HG02798 (cell line): ENCODE results near the gene PTGER3.
"Not testable (repeated sequence)": the region's sequence is repeated elsewhere in the genome, so short reads cannot be mapped to it uniquely, and the experiment has no call there.

Experiments used
- ATAC-seq: cut with Tn5 transposase; IDR thresholded peaks from one replicate; pipeline ENCODE4 v1.9.1; 2021; ENCODE audit warnings: mild to moderate bottlenecking; ENCODE audit not compliant: unreplicated experiment, poor library complexity

Gene PTGER3

GRCh38 chr1:71018791-71019190, 28.8 kb downstream of the PTGER3 start:
- ATAC-seq: no peak

GRCh38 chr1:71015745-71016144, 31.9 kb downstream of the PTGER3 start:
- no peak for ATAC-seq

- ATAC-seq: no peak
Measured at GRCh38 chr1:71014178-71014579, 33.4 kb downstream of the PTGER3 start.

GRCh38 chr1:71002709-71003475, 44.7 kb downstream of the PTGER3 start:
- no peak for ATAC-seq

- ATAC-seq: no peak
Measured at GRCh38 chr1:71001624-71002023, 46.0 kb downstream of the PTGER3 start.

- ATAC-seq: no peak
Measured at GRCh38 chr1:70997793-70998192, 49.8 kb downstream of the PTGER3 start.

- no peak for ATAC-seq
Measured at GRCh38 chr1:70994753-70995268, 52.8 kb downstream of the PTGER3 start.

- no peak for ATAC-seq
Measured at GRCh38 chr1:70993798-70994197, 53.8 kb downstream of the PTGER3 start.

- ATAC-seq: no peak
Measured at GRCh38 chr1:70992521-70992920, 55.1 kb downstream of the PTGER3 start.

GRCh38 chr1:70990469-70991253, 57.0 kb downstream of the PTGER3 start:
- no peak for ATAC-seq

GRCh38 chr1:70987497-70987896, 60.1 kb downstream of the PTGER3 start:
- ATAC-seq: no peak

- ATAC-seq: not testable (repeated sequence)
Measured at GRCh38 chr1:70985776-70986225, 61.8 kb downstream of the PTGER3 start.

- ATAC-seq: not testable (repeated sequence)
Measured at GRCh38 chr1:70985278-70985677, 62.3 kb downstream of the PTGER3 start.

- ATAC-seq: no peak
Measured at GRCh38 chr1:70980361-70980760, 67.3 kb downstream of the PTGER3 start.

- no peak for ATAC-seq
Measured at GRCh38 chr1:70979881-70980280, 67.7 kb downstream of the PTGER3 start.

- ATAC-seq: no peak
Measured at GRCh38 chr1:70979313-70979712, 68.3 kb downstream of the PTGER3 start.

GRCh38 chr1:70978623-70979022, 69.0 kb downstream of the PTGER3 start:
- no peak for ATAC-seq

- ATAC-seq: no peak
Measured at GRCh38 chr1:70977575-70977974, 70.0 kb downstream of the PTGER3 start.

GRCh38 chr1:70977041-70977440, 70.6 kb downstream of the PTGER3 start:
- no peak for ATAC-seq

- no peak for ATAC-seq
Measured at GRCh38 chr1:70973754-70974153, 73.9 kb downstream of the PTGER3 start.

- no peak for ATAC-seq
Measured at GRCh38 chr1:70970407-70970806, 77.2 kb downstream of the PTGER3 start.
